A673 (cell line): ENCODE measurements around the gene SLC39A13. TPM values are rescaled to one million over a fixed set of nuclear protein-coding genes. Genes with fewer than 3 reads are reported as not detected.

Experiments
- BruUV-seq: library from RNA; stranded (reverse); fragments of 400-500 nt; replicated peaks from 2 replicates; lab custom pipeline; 2021; lab: Mats Ljungman, UMichigan
- CTCF ChIA-PET: fragments of 300-600 bp; sonication (Branson Sonifier 250); formaldehyde crosslinking; loops from one replicate; lab custom pipeline; 2022; ENCODE audit warnings: antibody characterized with exemption; lab: Charles Lee
- POLR2A ChIA-PET: fragments of 300-600 bp; sonication (Branson Sonifier 250); formaldehyde crosslinking; loops from one replicate; lab custom pipeline; 2022; ENCODE audit warnings: antibody characterized with exemption; ENCODE audit not compliant: low non-redundant PET; lab: Charles Lee
- DNase-seq: peaks from one replicate; pipeline ENCODE4 v3.0.0-alpha.2; 2015; ENCODE audit warnings: low spot score
- H3K27ac ChIP-seq: fragments of 200-600 bp; sonication (generic); 2 replicates; pipeline ENCODE4 v1.5.1; 2016; ENCODE audit warnings: mixed run types, low read depth, mild to moderate bottlenecking, mixed read lengths, antibody characterized with exemption, low read length; ENCODE audit not compliant: poor library complexity, severe bottlenecking
- H3K27me3 ChIP-seq: fragments of 200-600 bp; sonication (generic); replicated peaks from 2 replicates; pipeline ENCODE4 v1.6.1; 2017; ENCODE audit warnings: mixed run types, low read depth, mild to moderate bottlenecking, mixed read lengths, antibody characterized with exemption, low read length; ENCODE audit not compliant: insufficient read depth, poor library complexity
- H3K36me3 ChIP-seq: fragments of 200-600 bp; sonication (generic); 2 replicates; pipeline ENCODE4 v1.6.1; 2016; ENCODE audit warnings: mixed run types, mild to moderate bottlenecking, mixed read lengths, antibody characterized with exemption, low read length; ENCODE audit not compliant: insufficient read depth, poor library complexity, severe bottlenecking
- H3K4me1 ChIP-seq: fragments of 200-600 bp; sonication (generic); 2 replicates; pipeline ENCODE4 v1.6.1; 2017; ENCODE audit warnings: mixed run types, mild to moderate bottlenecking, mixed read lengths, antibody characterized with exemption, low read length; ENCODE audit not compliant: insufficient read depth, poor library complexity, severe bottlenecking
- H3K4me3 ChIP-seq: fragments of 200-600 bp; sonication (generic); 2 replicates; pipeline ENCODE4 v1.5.1; 2016; ENCODE audit warnings: low read depth, mixed run types, mild to moderate bottlenecking, mixed read lengths, low read length; ENCODE audit not compliant: poor library complexity, severe bottlenecking
- H3K9me3 ChIP-seq: fragments of 200-600 bp; sonication (generic); 2 replicates; pipeline ENCODE4 v1.6.1; 2016; ENCODE audit warnings: mixed run types, low read depth, mild to moderate bottlenecking, mixed read lengths, antibody characterized with exemption, low read length; ENCODE audit not compliant: poor library complexity, severe bottlenecking
- CTCF ChIP-seq: fragments of 300-800, 200-600 bp; sonication (generic); conservative IDR thresholded peaks from 2 replicates; pipeline ENCODE4 v1.5.1; 2017; ENCODE audit warnings: low read depth, mild to moderate bottlenecking, antibody characterized with exemption, low read length, moderate library complexity, mixed read lengths
- EZH2 ChIP-seq: fragments of 200-600 bp; sonication (generic); IDR thresholded peaks from 2 replicates; pipeline ENCODE4 v1.6.1; 2017; ENCODE audit warnings: borderline replicate concordance, low read depth, mild to moderate bottlenecking, mixed read lengths, antibody characterized with exemption, low read length; ENCODE audit not compliant: poor library complexity, severe bottlenecking
- intact Hi-C: fragments of 100-400 bp; cut with micrococcal nuclease; formaldehyde crosslinking; loops from one replicate; pipeline ENCODE4 v1.10.0; 2022; ENCODE audit not compliant: unreplicated experiment
- total RNA-seq: library from RNA; stranded (reverse); gene quantifications from 2 replicates; pipeline ENCODE4 v1.2.3, GENCODE V29; 2021

The SLC39A13 gene
- total RNA-seq, 1 experiment from 2014 or later: 53.3 TPM

GRCh38 chr11:47414685-47415070, 6.3 kb downstream of the SLC39A13 start:
- Histone ChIP-seq H3K4me3 (no peak overlapping the region), H3K36me3 (peaks cover 79% of the 10 kb centered on the region), H3K27me3 (no peaks in the 10 kb centered on the region), H3K9me3 (no peaks in the 10 kb centered on the region), H3K4me1 (peaks cover 16% of the 10 kb centered on the region), H3K27ac (no peak overlapping the region)
- POLR2A ChIA-PET: no interaction called here
- intact Hi-C loops: no loop called here
- CTCF ChIA-PET: no interaction called here
- BruUV-seq: no TSS peak
- no peak for TF ChIP-seq EZH2
- TF ChIP-seq CTCF: no peak
- DNase-seq: no peak

GRCh38 chr11:47415091-47415854, 6.9 kb downstream of the SLC39A13 start:
- intact Hi-C loops: no loop called here
- Histone ChIP-seq H3K27ac (peak overlapping the region; percentile 76), H3K27me3 (no peaks in the 10 kb centered on the region), H3K9me3 (no peaks in the 10 kb centered on the region), H3K4me1 (peaks cover 14% of the 10 kb centered on the region), H3K4me3 (no peak overlapping the region), H3K36me3 (peaks cover 85% of the 10 kb centered on the region)
- TF ChIP-seq EZH2: no peak
- no peak for TF ChIP-seq CTCF
- ChIA-PET CTCF (interaction anchor here (0.5 kb wide), 1 partner anchor 39 kb away, joined by 4 read pairs; no protein-coding TSS in a partner anchor), POLR2A (interaction anchor here (0.5 to 0.6 kb wide), 2 partner anchors 76 to 441 kb away, joined by 5 read pairs; no protein-coding TSS in a partner anchor)
- BruUV-seq: no TSS peak
- no peak for DNase-seq

GRCh38 chr11:47415949-47416472, 7.6 kb downstream of the SLC39A13 start:
- ChIA-PET POLR2A (interaction anchor here (0.5 to 0.6 kb wide), 2 partner anchors 75 to 442 kb away, joined by 5 read pairs; no protein-coding TSS in a partner anchor), CTCF (interaction anchor here (0.5 kb wide), 1 partner anchor 38 kb away, joined by 4 read pairs; no protein-coding TSS in a partner anchor)
- Histone ChIP-seq H3K4me1 (peaks cover 14% of the 10 kb centered on the region), H3K27me3 (no peaks in the 10 kb centered on the region), H3K9me3 (no peaks in the 10 kb centered on the region), H3K36me3 (peaks cover 88% of the 10 kb centered on the region), H3K4me3 (no peak overlapping the region), H3K27ac (peak overlapping the region; percentile 76)
- intact Hi-C loops: no loop called here
- TF ChIP-seq CTCF (no peak), EZH2 (no peak)
- peak; percentile 96 for DNase-seq
- no TSS peak for BruUV-seq
